ENCODE data around the gene HCRTR2.

The HCRTR2 gene

DNA sequence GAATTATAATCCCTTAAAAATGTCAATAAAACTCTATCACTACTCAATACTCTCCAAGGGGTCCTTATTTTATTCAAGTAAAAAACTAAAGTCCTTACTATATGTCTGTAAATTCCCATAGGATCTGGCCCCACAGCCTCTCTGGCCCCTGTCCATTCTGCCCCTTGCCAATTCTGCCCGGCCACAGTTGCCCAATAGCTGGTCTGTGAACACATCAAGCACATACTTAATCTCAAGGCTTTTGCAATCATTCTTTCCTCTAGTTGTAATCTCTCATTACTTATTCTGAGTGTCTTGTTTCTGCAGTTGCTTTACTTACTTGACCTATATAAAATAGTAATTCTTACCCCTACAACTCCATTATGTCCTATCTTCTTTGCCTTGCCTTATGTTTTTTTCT is 130.4 kb downstream of the HCRTR2 start:
- Histone ChIP-seq H3K9me3 (no peaks in the 10 kb centered on the region), H3K27me3 (no peaks in the 10 kb centered on the region), H3K27ac (no peak overlapping the region), H3K4me3 (no peak overlapping the region), H3K36me3 (no peaks in the 10 kb centered on the region), H3K4me1 (no peaks in the 10 kb centered on the region)
- DNase-seq: no peak
- intact Hi-C loops (cut with DNase I; ENCODE audit: low total_unique reads): no loop called here
- TF ChIP-seq, protein P1, sequence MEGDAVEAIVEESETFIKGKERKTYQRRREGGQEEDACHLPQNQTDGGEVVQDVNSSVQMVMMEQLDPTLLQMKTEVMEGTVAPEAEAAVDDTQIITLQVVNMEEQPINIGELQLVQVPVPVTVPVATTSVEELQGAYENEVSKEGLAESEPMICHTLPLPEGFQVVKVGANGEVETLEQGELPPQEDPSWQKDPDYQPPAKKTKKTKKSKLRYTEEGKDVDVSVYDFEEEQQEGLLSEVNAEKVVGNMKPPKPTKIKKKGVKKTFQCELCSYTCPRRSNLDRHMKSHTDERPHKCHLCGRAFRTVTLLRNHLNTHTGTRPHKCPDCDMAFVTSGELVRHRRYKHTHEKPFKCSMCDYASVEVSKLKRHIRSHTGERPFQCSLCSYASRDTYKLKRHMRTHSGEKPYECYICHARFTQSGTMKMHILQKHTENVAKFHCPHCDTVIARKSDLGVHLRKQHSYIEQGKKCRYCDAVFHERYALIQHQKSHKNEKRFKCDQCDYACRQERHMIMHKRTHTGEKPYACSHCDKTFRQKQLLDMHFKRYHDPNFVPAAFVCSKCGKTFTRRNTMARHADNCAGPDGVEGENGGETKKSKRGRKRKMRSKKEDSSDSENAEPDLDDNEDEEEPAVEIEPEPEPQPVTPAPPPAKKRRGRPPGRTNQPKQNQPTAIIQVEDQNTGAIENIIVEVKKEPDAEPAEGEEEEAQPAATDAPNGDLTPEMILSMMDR (IDR thresholded peaks at IDR 0.05): no peak

DNA sequence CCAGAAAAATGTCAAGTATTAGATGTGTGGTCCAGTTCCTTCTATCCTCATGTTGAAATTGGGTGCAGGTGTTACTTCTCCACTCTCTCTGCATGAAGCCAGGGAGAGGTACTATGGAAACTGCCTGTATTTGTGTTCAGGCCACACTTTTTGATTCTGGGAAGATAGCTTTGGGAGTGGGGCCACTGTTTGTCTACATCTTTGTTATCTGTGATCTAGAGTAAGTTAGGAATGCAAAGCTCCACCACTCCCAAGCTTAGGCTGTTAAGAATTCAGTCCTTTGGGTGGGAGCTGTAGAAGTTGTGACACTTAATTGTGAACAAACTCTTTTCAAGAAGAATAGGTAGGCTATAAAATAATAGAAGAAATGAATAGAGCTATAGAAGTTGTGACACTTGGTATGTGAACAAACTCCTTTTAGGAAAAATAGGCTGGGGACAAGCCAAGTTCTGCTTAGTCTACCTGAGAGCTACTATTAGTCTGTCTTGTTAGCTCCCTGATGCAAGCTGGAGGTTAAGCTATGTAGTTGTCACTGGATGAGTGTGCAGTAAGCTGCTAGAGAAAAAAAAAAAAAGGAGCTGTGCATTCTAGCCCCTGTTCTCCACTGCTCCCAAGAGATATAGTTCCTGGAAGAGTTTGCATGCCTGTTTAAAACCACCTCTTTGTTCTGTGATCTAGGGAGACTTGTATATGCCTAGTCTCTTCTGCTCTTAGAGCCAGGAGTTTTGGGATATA is 145.8 kb downstream of the HCRTR2 start:
- Histone ChIP-seq H3K9me3 (no peaks in the 10 kb centered on the region), H3K36me3 (no peaks in the 10 kb centered on the region), H3K27ac (no peak overlapping the region), H3K4me1 (no peaks in the 10 kb centered on the region), H3K27me3 (no peaks in the 10 kb centered on the region), H3K4me3 (no peak overlapping the region)
- TF ChIP-seq, protein P1 (IDR thresholded peaks at IDR 0.05): no peak
- DNase-seq: no peak
- intact Hi-C loops (cut with DNase I; ENCODE audit: low total_unique reads): no loop called here

DNA sequence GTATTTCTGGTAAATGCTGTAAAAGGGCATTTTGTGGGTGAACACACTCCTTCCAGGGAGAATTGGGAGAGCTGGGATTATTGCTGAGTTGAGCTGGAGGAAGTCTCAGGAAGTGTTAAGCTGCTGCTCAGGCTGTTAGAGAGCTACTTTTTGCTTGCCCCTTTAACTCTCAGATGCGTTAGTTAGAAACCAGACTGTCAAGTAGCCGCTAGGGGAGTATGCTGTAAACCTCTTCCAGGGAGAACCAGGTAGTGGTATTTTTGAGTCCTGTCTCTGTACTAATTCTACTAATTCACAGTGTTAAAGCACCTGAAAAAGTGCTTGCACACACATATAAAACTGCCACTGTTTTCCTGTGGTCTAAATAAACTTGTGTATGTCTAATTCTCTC is 146.4 kb downstream of the HCRTR2 start:
- Histone ChIP-seq H3K36me3 (no peaks in the 10 kb centered on the region), H3K4me1 (no peaks in the 10 kb centered on the region), H3K4me3 (no peak overlapping the region), H3K9me3 (no peaks in the 10 kb centered on the region), H3K27ac (no peak overlapping the region), H3K27me3 (no peaks in the 10 kb centered on the region)
- TF ChIP-seq, protein P1 (IDR thresholded peaks at IDR 0.05): no peak
- DNase-seq: no peak
- intact Hi-C loops (cut with DNase I; ENCODE audit: low total_unique reads): no loop called here

GRCh38 chr6:55327169-55327568 is 152.9 kb downstream of the HCRTR2 start, which contains the start of gene GFRAL:
Gene GFRAL (plus strand): TSS chr6:55327469. CDS start chr6:55327555, 86 bp downstream.
- intact Hi-C loops (cut with DNase I; ENCODE audit: low total_unique reads): no loop called here

More at GRCh38 chr6:55327169-55327568, 152.9 kb downstream of the HCRTR2 start, which contains the start of gene GFRAL:
- Histone ChIP-seq H3K27ac (no peak within 1 kb of the TSS), H3K4me3 (no peak within 1 kb of the TSS), H3K27me3 (no peaks in the 10 kb centered on the region), H3K4me1 (no peaks in the 10 kb centered on the region), H3K9me3 (no peaks in the 10 kb centered on the region), H3K36me3 (no peaks in the 10 kb centered on the region)
- TF ChIP-seq, protein P1 (IDR thresholded peaks at IDR 0.05): no peak
- DNase-seq: no peak
